H1 (cell line): Measurements from ENCODE around the gene ABLIM1. TPM values are rescaled to one million over a fixed set of nuclear protein-coding genes. Genes with fewer than 3 reads are reported as not detected.

ENCODE experiments used
- CTCF ChIA-PET: fragments of 300-600 bp; sonication (Branson Sonifier 250); formaldehyde crosslinking; loops from one replicate; lab custom pipeline; 2021; ENCODE audit not compliant: partially characterized antibody; lab: Charles Lee
- POLR2A ChIA-PET: fragments of 300-600 bp; sonication (Branson Sonifier 250); formaldehyde crosslinking; loops from one replicate; lab custom pipeline; 2021; ENCODE audit warnings: inconsistent platforms; ENCODE audit not compliant: partially characterized antibody; lab: Charles Lee
- DNase-seq, 2 experiments: peaks; one replicate each; pipeline versions ENCODE4 v3.0.0 to v3.0.0-alpha.2; 2010 to 2022; ENCODE audit warnings: low spot score in 2 of 2, low read depth in 1 of 2, mixed read lengths in 1 of 2
- FAIRE-seq: peaks from 2 replicates; lab custom pipeline; 2011; peaks lifted over from hg19 to GRCh38; lab: Jason Lieb, UNC
- H2AFZ ChIP-seq: 2 replicates; pipeline ENCODE4 v1.8.1; 2012; ENCODE audit warnings: low read length, inconsistent platforms
- H2AK5ac ChIP-seq: 2 replicates; pipeline ENCODE4 v1.6.1; 2013; ENCODE audit warnings: low read depth, low read length
- H2BK120ac ChIP-seq: replicated peaks from 2 replicates; pipeline ENCODE3; 2013; ENCODE audit warnings: low read depth, low read length, inconsistent platforms
- H2BK12ac ChIP-seq: 2 replicates; pipeline ENCODE4 v1.6.1; 2013; ENCODE audit warnings: low read depth, low read length
- H2BK15ac ChIP-seq: 2 replicates; pipeline ENCODE4 v1.6.1; 2013; ENCODE audit warnings: low read length
- H2BK20ac ChIP-seq: 2 replicates; pipeline ENCODE4 v1.6.1; 2013; ENCODE audit warnings: low read length
- H2BK5ac ChIP-seq: 2 replicates; pipeline ENCODE4 v1.6.1; 2013; ENCODE audit warnings: low read depth, low read length
- H3K14ac ChIP-seq: 2 replicates; pipeline ENCODE4 v1.6.1; 2013; ENCODE audit warnings: inconsistent platforms; ENCODE audit not compliant: insufficient read length
- H3K18ac ChIP-seq: 2 replicates; pipeline ENCODE4 v1.6.1; 2013; ENCODE audit warnings: low read length; ENCODE audit errors: extremely low read depth
- H3K23ac ChIP-seq: 2 replicates; pipeline ENCODE4 v1.6.1; 2013; ENCODE audit warnings: inconsistent platforms; ENCODE audit not compliant: insufficient read length
- H3K23me2 ChIP-seq: 2 replicates; pipeline ENCODE4 v1.6.1; 2013; ENCODE audit warnings: low read depth, low read length
- H3K27ac ChIP-seq: 2 replicates; pipeline ENCODE4 v1.6.1; 2011; ENCODE audit warnings: low read depth, low read length, inconsistent platforms
- H3K27me3 ChIP-seq, 4 experiments: replicated peaks in 1 of 4; 1 replicate in 1 of 4; 2 replicates in 3 of 4; pipeline versions ENCODE4 v1.6.1 to v1.8.1; 2011 to 2013; ENCODE audit warnings: low read length in 3 of 4, mild to moderate bottlenecking in 3 of 4, inconsistent platforms in 2 of 4, mixed read lengths in 2 of 4, moderate library complexity in 1 of 4; ENCODE audit not compliant: control insufficient read depth in 3 of 4, insufficient read depth in 3 of 4; ENCODE audit errors: extremely low read depth in 1 of 4
- H3K36me3 ChIP-seq, 4 experiments: 2 replicates each; pipeline versions ENCODE4 v1.6.1 to v1.8.1; 2011 to 2013; ENCODE audit warnings: mild to moderate bottlenecking in 4 of 4, low read length in 3 of 4, moderate library complexity in 2 of 4, control low read depth in 1 of 4, inconsistent platforms in 1 of 4; ENCODE audit not compliant: insufficient read depth in 4 of 4, control insufficient read depth in 2 of 4
- H3K4ac ChIP-seq: replicated peaks from 2 replicates; pipeline ENCODE3; 2013; ENCODE audit warnings: low read length, low read depth, mixed read lengths, inconsistent platforms; ENCODE audit not compliant: insufficient read length
- H3K4me1 ChIP-seq, 4 experiments: replicated peaks in 1 of 4; 1 replicate in 1 of 4; 2 replicates in 3 of 4; pipeline versions ENCODE4 v1.6.1 to v1.8.1; 2011 to 2013; ENCODE audit warnings: low read length in 3 of 4, inconsistent platforms in 2 of 4, mixed read lengths in 1 of 4; ENCODE audit not compliant: insufficient read depth in 4 of 4, control insufficient read depth in 3 of 4
- H3K4me2 ChIP-seq, 2 experiments: 2 replicates each; pipeline versions ENCODE4 v1.6.1 to v1.8.1; 2011 to 2013; ENCODE audit warnings: low read depth in 2 of 2, low read length in 2 of 2, control low read depth in 1 of 2, inconsistent platforms in 1 of 2, mild to moderate bottlenecking in 1 of 2; ENCODE audit not compliant: insufficient read depth in 1 of 2
- H3K4me3 ChIP-seq, 4 experiments: fragments of 200-600, 300-600 bp in 1 of 4; sonication (generic), shearing (Covaris generic), sonication (Bioruptor Twin) in 1 of 4; 2 replicates each; pipeline versions ENCODE4 v1.5.1 to v1.8.1; 2011 to 2016; ENCODE audit warnings: low read length in 4 of 4, low read depth in 3 of 4, control low read depth in 2 of 4, inconsistent platforms in 2 of 4, mild to moderate bottlenecking in 2 of 4, mixed read lengths in 1 of 4, moderate library complexity in 1 of 4; ENCODE audit not compliant: insufficient read depth in 2 of 4; ENCODE audit errors: extremely low read depth in 1 of 4
- H3K56ac ChIP-seq: replicated peaks from 2 replicates; pipeline ENCODE3; 2013; ENCODE audit warnings: low read depth, mild to moderate bottlenecking, mixed read lengths, low read length, inconsistent platforms; ENCODE audit not compliant: insufficient read length
- H3K79me1 ChIP-seq: 2 replicates; pipeline ENCODE4 v1.6.1; 2013; ENCODE audit warnings: low read depth, low read length, control low read depth
- H3K79me2 ChIP-seq, 2 experiments: 2 replicates each; pipeline versions ENCODE4 v1.6.1 to v1.8.1; 2012 to 2013; ENCODE audit warnings: low read length in 2 of 2, mild to moderate bottlenecking in 2 of 2, inconsistent platforms in 1 of 2; ENCODE audit not compliant: insufficient read depth in 2 of 2, control insufficient read depth in 1 of 2
- H3K9ac ChIP-seq, 4 experiments: replicated peaks in 1 of 4; 1 replicate in 1 of 4; 2 replicates in 3 of 4; pipeline versions ENCODE4 v1.6.1 to v1.8.1; 2011 to 2013; ENCODE audit warnings: low read depth in 3 of 4, low read length in 3 of 4, control low read depth in 2 of 4, mild to moderate bottlenecking in 2 of 4, moderate library complexity in 2 of 4, inconsistent platforms in 1 of 4; ENCODE audit errors: extremely low read depth in 1 of 4
- H3K9me3 ChIP-seq, 2 experiments: 2 replicates each; pipeline versions ENCODE4 v1.6.1 to v1.8.1; 2012 to 2013; ENCODE audit warnings: mild to moderate bottlenecking in 2 of 2, moderate library complexity in 2 of 2, control low read depth in 1 of 2, inconsistent platforms in 1 of 2, low read depth in 1 of 2, low read length in 1 of 2, mixed read lengths in 1 of 2; ENCODE audit not compliant: insufficient read depth in 2 of 2
- H4K20me1 ChIP-seq, 2 experiments: replicated peaks in 1 of 2; 2 replicates each; pipeline versions ENCODE3 to v1.8.1; 2011 to 2013; ENCODE audit warnings: inconsistent platforms in 2 of 2, low read length in 2 of 2, mild to moderate bottlenecking in 1 of 2; ENCODE audit not compliant: insufficient read depth in 2 of 2, control insufficient read depth in 1 of 2
- H4K5ac ChIP-seq: 2 replicates; pipeline ENCODE4 v1.6.1; 2013; ENCODE audit warnings: low read length, low read depth, mixed read lengths, inconsistent platforms; ENCODE audit not compliant: insufficient read length
- H4K8ac ChIP-seq: 2 replicates; pipeline ENCODE4 v1.8.0; 2013; ENCODE audit warnings: mild to moderate bottlenecking, moderate library complexity, low read length, inconsistent platforms; ENCODE audit not compliant: insufficient read depth; ENCODE audit errors: extremely low read depth
- H4K91ac ChIP-seq: replicated peaks from 2 replicates; pipeline ENCODE3; 2013; ENCODE audit warnings: low read length, mixed read lengths, inconsistent platforms; ENCODE audit not compliant: insufficient read length
- BACH1 ChIP-seq: IDR thresholded peaks from 2 replicates; pipeline ENCODE4 v1.6.1; 2012; ENCODE audit warnings: low read length, improper control_type of control experiment
- CBX8 ChIP-seq: fragments of 300-800, 300-1000 bp; sonication (generic); IDR thresholded peaks from 2 replicates; pipeline ENCODE4 v1.7.1; 2016; ENCODE audit warnings: low read depth, low read length, borderline replicate concordance
- CTCF ChIP-seq, 3 experiments: IDR thresholded peaks; 1 replicate in 2 of 3; 2 replicates in 1 of 3; pipeline versions ENCODE4 v1.5.1 to v1.6.1; 2011; ENCODE audit warnings: low read length in 3 of 3, mild to moderate bottlenecking in 3 of 3, inconsistent platforms in 2 of 3, low read depth in 1 of 3, moderate library complexity in 1 of 3; ENCODE audit not compliant: insufficient read depth in 1 of 3; ENCODE audit errors: control extremely low read depth in 1 of 3
- EGR1 ChIP-seq: IDR thresholded peaks from 2 replicates; pipeline ENCODE4 v1.6.1; 2011; ENCODE audit warnings: low read depth, low read length, borderline replicate concordance
- JUN ChIP-seq: IDR thresholded peaks from 2 replicates; pipeline ENCODE4 v1.6.1; 2011; ENCODE audit warnings: low read depth, mild to moderate bottlenecking, improper control_type of control experiment, low read length
- JUND ChIP-seq: IDR thresholded peaks from 2 replicates; pipeline ENCODE4 v1.6.1; 2011; ENCODE audit warnings: mild to moderate bottlenecking, improper control_type of control experiment, low read length
- NANOG ChIP-seq: IDR thresholded peaks from 2 replicates; pipeline ENCODE4 v1.6.1; 2011; ENCODE audit warnings: low read length, low read depth, mild to moderate bottlenecking, inconsistent platforms; ENCODE audit not compliant: insufficient read depth, poor library complexity, severe bottlenecking
- POLR2A ChIP-seq, 2 experiments: IDR thresholded peaks; 1 replicate in 1 of 2; 2 replicates in 1 of 2; pipeline ENCODE4 v1.6.1; 2011; ENCODE audit warnings: low read depth in 2 of 2, low read length in 2 of 2, mild to moderate bottlenecking in 2 of 2; ENCODE audit errors: control extremely low read depth in 1 of 2
- POU5F1 ChIP-seq: IDR thresholded peaks from 2 replicates; pipeline ENCODE4 v1.6.1; 2011; ENCODE audit warnings: low read depth, mild to moderate bottlenecking, low read length, moderate library complexity
- SAP30 ChIP-seq: fragments of 300-600 bp; sonication (generic); IDR thresholded peaks from 2 replicates; pipeline ENCODE4 v1.7.1; 2012; ENCODE audit warnings: low read length, moderate library complexity, mild to moderate bottlenecking, inconsistent platforms; ENCODE audit not compliant: insufficient read depth, insufficient replicate concordance
- SIRT6 ChIP-seq: IDR thresholded peaks from one replicate; pipeline ENCODE4 v1.7.1; 2012; ENCODE audit warnings: low read length, inconsistent platforms
- TAF7 ChIP-seq: optimal IDR thresholded peaks from 2 replicates; pipeline ENCODE3; 2011; ENCODE audit warnings: low read depth, mild to moderate bottlenecking, inconsistent platforms, low read length, moderate library complexity, borderline replicate concordance
- WGBS, 2 experiments: shearing (Covaris generic) in 1 of 2; methylation state at CpG; one replicate each; pipeline versions ENCODE4 v1.1.6 to v1.1.7; 2013 to 2015; ENCODE audit warnings: low lambda C conversion rate in 2 of 2, mixed read lengths in 2 of 2, inconsistent platforms in 1 of 2, low coverage in 1 of 2, missing lambda C conversion rate in 1 of 2; ENCODE audit not compliant: insufficient replicate concordance in 2 of 2, insufficient coverage in 1 of 2, insufficient read length in 1 of 2; ENCODE audit errors: extremely low coverage in 1 of 2, missing lambda C conversion rate in 1 of 2; 5-methylcytosine and 5-hydroxymethylcytosine counted together
- polyA plus RNA-seq, 7 experiments: library from polyadenylated mRNA; depleted of rRNA in 3 of 7; stranded (reverse) in 5 of 7; unstranded in 2 of 7; fragments of >200 nt in 5 of 7; fragments of 200-250 nt in 2 of 7; gene quantifications; 1 replicate in 5 of 7; 2 replicates in 1 of 7; 4 replicates in 1 of 7; pipeline versions ENCODE4 v1.2.1 to v1.2.3, GENCODE V29; 2011 to 2013; ENCODE audit warnings: missing spikeins in 2 of 7, mixed read lengths in 2 of 7
- total RNA-seq: library from RNA; stranded (reverse); fragmentation: NEBNext Ultra II Directional; extraction: Animal tissue kit (Norgen Biotek cat#: 25700); gene quantifications from 2 replicates; pipeline ENCODE4 v1.2.1, GENCODE V29; 2021

ABLIM1 gene
- total and polyA plus RNA-seq, 2 of the 8 experiments (the other 6 are each of a cell fraction or from before 2014, with no cell fraction given) = 51.2 to 51.7 TPM

GRCh38 chr10:114499116-114499515 is 159.0 kb downstream of the ABLIM1 start:
- peaks cover 0 to 5% (median 0%) of the 10 kb centered on the region in 4 experiments; a peak in 2 of 7 replicates for H3K4me1 ChIP-seq
- H3K4me3 ChIP-seq = no peak overlapping the region
- H3K79me1 ChIP-seq = 0 out of 2 replicates have a peak, but pooled peaks cover 3% of the 10 kb centered on the region
- 0 out of 4 replicates have a peak, but pooled peaks cover 0 to 8% of the 10 kb centered on the region in 2 experiments for H3K79me2 ChIP-seq
- no peak overlapping the region for H3K4me2 ChIP-seq
- no peak overlapping the region for H2AK5ac ChIP-seq
- no peak overlapping the region for H4K91ac ChIP-seq
- H3K18ac ChIP-seq = no peak overlapping the region
- H4K20me1 ChIP-seq = peaks cover 2 to 3% of the 10 kb centered on the region in 2 experiments
- H3K14ac ChIP-seq = no peak overlapping the region
- no peak overlapping the region for H2BK12ac ChIP-seq
- FAIRE-seq = no peak
- H3K27ac ChIP-seq = no peak overlapping the region
- no peak overlapping the region for H2BK120ac ChIP-seq
- no peak overlapping the region for H2BK20ac ChIP-seq
- no peaks in the 10 kb centered on the region for H3K36me3 ChIP-seq
- no peak overlapping the region for H2BK5ac ChIP-seq
- peaks cover 4% of the 10 kb centered on the region; the same call in 1 of the 2 replicates for H3K23me2 ChIP-seq
- no peak overlapping the region for H3K56ac ChIP-seq
- no peaks in the 10 kb centered on the region for H3K9me3 ChIP-seq
- no peak overlapping the region for H3K4ac ChIP-seq
- H3K9ac ChIP-seq = no peak overlapping the region
- ChIA-PET CTCF (interaction anchor here (0.7 to 2.9 kb wide), 5 partner anchors 11 to 195 kb away, joined by 3 to 15 read pairs (median 3); no protein-coding TSS in a partner anchor), POLR2A (no interaction called here)
- WGBS, 2 experiments = 83% methylated on average over 2 of the region's 2 CpGs; no CpG with 5 or more reads in 1 of the 2 experiments
- H4K5ac ChIP-seq = no peak overlapping the region
- H4K8ac ChIP-seq = no peak overlapping the region
- no peak overlapping the region for H2BK15ac ChIP-seq
- no peak overlapping the region for H3K23ac ChIP-seq
- DNase-seq = no peak
- no peaks in the 10 kb centered on the region for H3K27me3 ChIP-seq
- no peak overlapping the region for H2AFZ ChIP-seq
- TF ChIP-seq NANOG (no peak), SIRT6 (no peak), CTCF (IDR thresholded peaks at IDR 0.05; ENCODE audit: control extremely low read depth in 1 of 3, insufficient read depth in 1 of 3, low read depth in 1 of 3, low read length in 3 of 3) (no peak), JUN (no peak), EGR1 (no peak), POLR2A (IDR thresholded peaks at IDR 0.05; ENCODE audit: control extremely low read depth in 1 of 2, low read depth in 2 of 2, low read length in 2 of 2) (no peak), CBX8 (no peak), SAP30 (no peak), POU5F1 (no peak), TAF7 (no peak), BACH1 (no peak), JUND (no peak)
